22Rv1 (cell line): ENCODE measurements around the gene TNS1.

Experiments used
- ZFX ChIP-seq: fragments of 450-650 bp; IDR thresholded peaks from 2 replicates; pipeline ENCODE4 v1.6.1; 2017; ENCODE audit warnings: antibody characterized with exemption, borderline replicate concordance
- TF ChIP-seq, protein P1 (sequence below): fragments of 450-650 bp; IDR thresholded peaks from 2 replicates; pipeline ENCODE4 v1.5.1; 2017; ENCODE audit warnings: mild to moderate bottlenecking

DNA sequence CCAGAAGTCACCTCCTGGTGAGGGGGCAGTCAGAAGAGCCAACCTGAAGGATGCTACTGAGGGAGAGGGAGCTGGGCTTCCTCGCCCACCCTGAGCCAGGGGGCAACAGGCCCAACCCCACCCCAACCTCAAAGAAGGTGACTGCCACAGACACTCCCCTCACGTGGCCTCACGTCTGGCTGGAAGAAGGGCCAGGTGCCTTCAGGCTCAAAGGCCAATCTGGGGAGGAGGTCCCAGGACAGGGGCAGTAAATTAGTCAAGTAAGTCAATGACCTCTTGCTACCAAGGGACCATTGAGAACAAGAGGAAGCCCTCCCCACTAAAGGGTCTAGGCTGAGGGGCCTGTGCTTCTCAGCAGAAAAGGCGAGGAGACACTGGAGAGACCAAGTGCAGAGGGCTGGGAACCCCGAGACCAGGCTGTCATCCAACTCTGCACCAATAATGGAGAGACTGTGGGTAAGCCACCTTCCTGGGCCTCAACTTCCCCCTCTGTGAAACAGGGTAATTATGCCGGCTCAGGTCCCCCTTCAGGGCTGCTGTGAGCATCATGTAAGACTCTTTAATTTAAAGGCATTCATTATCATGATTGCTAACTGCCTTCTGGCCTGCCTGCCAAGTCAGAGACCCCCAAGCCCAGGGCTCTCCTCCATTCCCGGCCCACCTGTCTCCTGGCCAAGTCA lies 20.2 kb upstream of the TNS1 start:
- TF ChIP-seq, protein P1, sequence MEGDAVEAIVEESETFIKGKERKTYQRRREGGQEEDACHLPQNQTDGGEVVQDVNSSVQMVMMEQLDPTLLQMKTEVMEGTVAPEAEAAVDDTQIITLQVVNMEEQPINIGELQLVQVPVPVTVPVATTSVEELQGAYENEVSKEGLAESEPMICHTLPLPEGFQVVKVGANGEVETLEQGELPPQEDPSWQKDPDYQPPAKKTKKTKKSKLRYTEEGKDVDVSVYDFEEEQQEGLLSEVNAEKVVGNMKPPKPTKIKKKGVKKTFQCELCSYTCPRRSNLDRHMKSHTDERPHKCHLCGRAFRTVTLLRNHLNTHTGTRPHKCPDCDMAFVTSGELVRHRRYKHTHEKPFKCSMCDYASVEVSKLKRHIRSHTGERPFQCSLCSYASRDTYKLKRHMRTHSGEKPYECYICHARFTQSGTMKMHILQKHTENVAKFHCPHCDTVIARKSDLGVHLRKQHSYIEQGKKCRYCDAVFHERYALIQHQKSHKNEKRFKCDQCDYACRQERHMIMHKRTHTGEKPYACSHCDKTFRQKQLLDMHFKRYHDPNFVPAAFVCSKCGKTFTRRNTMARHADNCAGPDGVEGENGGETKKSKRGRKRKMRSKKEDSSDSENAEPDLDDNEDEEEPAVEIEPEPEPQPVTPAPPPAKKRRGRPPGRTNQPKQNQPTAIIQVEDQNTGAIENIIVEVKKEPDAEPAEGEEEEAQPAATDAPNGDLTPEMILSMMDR, result no peak
- no peak for TF ChIP-seq ZFX
